K562 (cell line): ENCODE data around the gene TP63. TPM values are rescaled to one million over a fixed set of nuclear protein-coding genes. Genes with fewer than 3 reads are reported as not detected.
A peak's percentile ranks its signal among the peaks of the same experiment; 100 is the strongest.

Experiments used
- ATAC-seq: fragments of 200-7000 bp; cut with Tn5 transposase; 3 replicates; pipeline ENCODE4 v1.9.1; 2020; ENCODE audit warnings: moderate library complexity
- BruUV-seq: library from RNA; stranded (reverse); fragments of 400-500 nt; replicated peaks from 2 replicates; lab custom pipeline; 2021; lab: Mats Ljungman, UMichigan
- CTCF ChIA-PET: fragments of 300-600 bp; formaldehyde crosslinking; extraction: SDS; loops from one replicate; lab custom pipeline; 2021; ENCODE audit warnings: low intra/inter-chr PET ratio; lab: Yijun Ruan, JAX
- POLR2A ChIA-PET: fragments of 300-600, 350-650 bp; sonication (Branson Sonifier 250); formaldehyde crosslinking; extraction: SDS; loops from one replicate; lab custom pipeline; 2021; ENCODE audit warnings: antibody characterized with exemption, inconsistent platforms; lab: Yijun Ruan, JAX
- DNase-seq, 4 experiments: peaks; one replicate each; pipeline versions ENCODE4 v3.0.0 to v3.0.0-alpha.2; 2011 to 2018; ENCODE audit warnings: low spot score in 3 of 4, mixed read lengths in 3 of 4; ENCODE audit errors: extremely low read depth in 1 of 4
- FAIRE-seq: peaks from 2 replicates; lab custom pipeline; 2011; peaks lifted over from hg19 to GRCh38; lab: Jason Lieb, UNC
- H2AFZ ChIP-seq: 2 replicates; pipeline ENCODE4 v1.6.0; 2011; ENCODE audit warnings: low read depth, low read length, control low read depth, inconsistent platforms
- H3K27ac ChIP-seq: fragments of 200-600 bp; 3 replicates; pipeline ENCODE4 v1.8.0; 2011; ENCODE audit warnings: low read depth, mild to moderate bottlenecking, control low read depth, inconsistent platforms, low read length, moderate library complexity, mixed read lengths; ENCODE audit errors: extremely low read depth
- H3K27me3 ChIP-seq, 2 experiments: fragments of 300-600 bp in 1 of 2; 2 replicates in 1 of 2; 3 replicates in 1 of 2; pipeline versions ENCODE4 v1.6.0 to v1.8.0; 2011; ENCODE audit warnings: inconsistent platforms in 2 of 2, low read length in 2 of 2, mild to moderate bottlenecking in 1 of 2, mixed read lengths in 1 of 2, moderate library complexity in 1 of 2; ENCODE audit not compliant: control insufficient read depth in 2 of 2, insufficient read depth in 2 of 2
- H3K36me3 ChIP-seq: fragments of 300-600 bp; 3 replicates; pipeline ENCODE4 v1.8.0; 2011; ENCODE audit warnings: mild to moderate bottlenecking, low read length, inconsistent platforms; ENCODE audit not compliant: control insufficient read depth, insufficient read depth
- H3K4me1 ChIP-seq, 2 experiments: fragments of 200-600 bp in 1 of 2; replicated peaks in 1 of 2; 2 replicates in 1 of 2; 3 replicates in 1 of 2; pipeline versions ENCODE4 v1.5.1 to v1.8.0; 2011; ENCODE audit warnings: inconsistent platforms in 2 of 2, low read length in 2 of 2, mild to moderate bottlenecking in 1 of 2, mixed read lengths in 1 of 2, moderate library complexity in 1 of 2; ENCODE audit not compliant: control insufficient read depth in 2 of 2, insufficient read depth in 2 of 2
- H3K4me2 ChIP-seq: 2 replicates; pipeline ENCODE4 v1.6.1; 2011; ENCODE audit warnings: low read length, control low read depth, inconsistent platforms, mixed read lengths; ENCODE audit not compliant: insufficient read depth
- H3K4me3 ChIP-seq: fragments of 200-600 bp; sonication (generic), shearing (Covaris generic); 2 replicates; pipeline ENCODE4 v1.5.1; 2016; ENCODE audit warnings: control low read depth, inconsistent platforms
- H3K79me2 ChIP-seq: fragments of 200-600 bp; 3 replicates; pipeline ENCODE4 v1.8.0; 2011; ENCODE audit warnings: low read length, inconsistent platforms; ENCODE audit not compliant: control insufficient read depth, insufficient read depth
- H3K9ac ChIP-seq, 2 experiments: 2 replicates each; pipeline versions ENCODE4 v1.6.0 to v1.6.1; 2011; ENCODE audit warnings: low read depth in 2 of 2, low read length in 2 of 2, control low read depth in 1 of 2, inconsistent platforms in 1 of 2, mild to moderate bottlenecking in 1 of 2, mixed read lengths in 1 of 2; ENCODE audit not compliant: insufficient read depth in 1 of 2
- H3K9me1 ChIP-seq: one replicate; pipeline ENCODE4 v1.6.0; 2011; ENCODE audit warnings: inconsistent platforms, mild to moderate bottlenecking, low read length, moderate library complexity; ENCODE audit not compliant: control insufficient read depth, insufficient read depth
- H3K9me3 ChIP-seq: replicated peaks from 2 replicates; pipeline ENCODE4 v1.5.1; 2011; ENCODE audit warnings: low read depth, low read length, inconsistent platforms; ENCODE audit not compliant: control insufficient read depth, insufficient read depth
- H4K20me1 ChIP-seq: replicated peaks from 2 replicates; pipeline ENCODE4 v1.6.1; 2011; ENCODE audit warnings: low read length, inconsistent platforms, mixed read lengths; ENCODE audit not compliant: control insufficient read depth, insufficient read depth
- CTCF ChIP-seq, 3 experiments: IDR thresholded peaks in 2 of 3; conservative IDR thresholded peaks in 1 of 3; 2 replicates each; pipeline ENCODE4 v1.5.1; 2011 to 2012; ENCODE audit warnings: low read length in 3 of 3, mild to moderate bottlenecking in 3 of 3, control low read depth in 2 of 3, improper control_type of control experiment in 1 of 3, inconsistent platforms in 1 of 3, low read depth in 1 of 3, mixed read lengths in 1 of 3, moderate library complexity in 1 of 3; ENCODE audit not compliant: insufficient read depth in 2 of 3
- RAD21 ChIP-seq, 2 experiments: fragments of 250-450 bp in 1 of 2; fragments of 450-650 bp in 1 of 2; sonication (Bioruptor Pico) in 1 of 2; formaldehyde crosslinking in 1 of 2; IDR thresholded peaks in 1 of 2; conservative IDR thresholded peaks in 1 of 2; 2 replicates each; pipeline versions ENCODE4 v1.4.0 to v1.8.0; 2020 to 2022; ENCODE audit warnings: mild to moderate bottlenecking in 2 of 2, moderate library complexity in 1 of 2
- XRCC3 ChIP-seq: fragments of 450-650 bp; IDR thresholded peaks from 2 replicates; pipeline ENCODE4 v1.6.1; 2017; ENCODE audit warnings: mild to moderate bottlenecking, moderate library complexity
- ZNF57 ChIP-seq: fragments of 450-650 bp; formaldehyde crosslinking; IDR thresholded peaks from 2 replicates; pipeline ENCODE4 v1.4.0; 2020; ENCODE audit warnings: mild to moderate bottlenecking, moderate library complexity
- whole genome bisulfite sequencing: fragments of 100-300 bp; shearing (Covaris generic); methylation state at CpG from one replicate; pipeline ENCODE4 v1.1.6; 2016; ENCODE audit warnings: low coverage, mixed read lengths; ENCODE audit not compliant: insufficient coverage; ENCODE audit errors: missing lambda C conversion rate; 5-methylcytosine and 5-hydroxymethylcytosine counted together
- in situ Hi-C: fragments of 300-500 bp; cut with MboI; formaldehyde crosslinking; loops from 4 replicates; pipeline ENCODE4 v1.15.0; 2018; ENCODE audit warnings: inconsistent platforms, mixed read lengths
- intact Hi-C: fragments of 100-400 bp; cut with micrococcal nuclease; formaldehyde crosslinking; loops from 2 replicates; pipeline ENCODE4 v1.14.2; 2022
- polyA plus RNA-seq, 8 experiments: library from polyadenylated mRNA; depleted of rRNA in 4 of 8; stranded (reverse) in 5 of 8; unstranded in 3 of 8; fragments of >200 nt; fragmentation: Nextera tagmentation in 2 of 8; fragmentation: Illumina TruSeq in 1 of 8; extraction: Ambion mirVana in 2 of 8; extraction: Trizol in 1 of 8; gene quantifications; 2 replicates each; pipeline versions ENCODE4 v1.2.1 to v1.2.3, GENCODE V29; 2011 to 2014; ENCODE audit warnings: inconsistent platforms in 1 of 8, missing spikeins in 1 of 8
- total RNA-seq, 7 experiments: library from RNA; depleted of rRNA in 6 of 7; stranded (reverse); fragments of >200 nt in 6 of 7; fragmentation: Illumina TruSeq in 2 of 7; extraction: Trizol in 2 of 7; gene quantifications; 2 replicates each; pipeline versions ENCODE4 v1.2.1 to v1.2.3, GENCODE V29; 2011 to 2021; ENCODE audit warnings: low replicate concordance in 1 of 7

The TP63 gene
- total and polyA plus RNA-seq, 9 of the 15 experiments (the other 6 are each of a cell fraction or from before 2014, with no cell fraction given) = 0.32 to 1.4 (median 0.50) TPM

GRCh38 chr3:189652042-189652441 is 20.9 kb downstream of the TP63 start:
- no peak overlapping the region for H3K4me2 ChIP-seq
- no peaks in the 10 kb centered on the region for H3K36me3 ChIP-seq
- no peaks in the 10 kb centered on the region for H3K9me3 ChIP-seq
- in situ Hi-C loops (no loop called here), intact Hi-C loops (no loop called here)
- no peaks in the 10 kb centered on the region for H3K79me2 ChIP-seq
- 0% methylated on average over 1 of the region's 1 CpG for WGBS
- 0 out of 6 replicates have a peak, but pooled peaks of 2 of the 3 experiments have one; percentile 22 to 24 for TF ChIP-seq CTCF (IDR thresholded peaks at IDR 0.05 in 2 of 3, conservative IDR thresholded peaks at IDR 0.05 in 1 of 3; ENCODE audit: insufficient read depth in 2 of 3, low read depth in 1 of 3, low read length in 3 of 3)
- TF ChIP-seq RAD21 (CRISPR knock-in tag; conservative IDR thresholded peaks at IDR 0.05 in 1 of 2, IDR thresholded peaks at IDR 0.05 in 1 of 2) = peak in 1 of 2 experiments; percentile 33; a peak in 1 of 4 replicates
- TF ChIP-seq ZNF57 (CRISPR knock-in tag) = no peak
- TF ChIP-seq XRCC3 = no peak
- ChIA-PET CTCF (no interaction called here), POLR2A (no interaction called here)
- no peak overlapping the region for H3K27ac ChIP-seq
- no peak for FAIRE-seq
- BruUV-seq = no TSS peak
- no peak for ATAC-seq
- no peak overlapping the region for H3K9ac ChIP-seq
- no peak overlapping the region for H3K4me3 ChIP-seq
- H2AFZ ChIP-seq = no peak overlapping the region
- H4K20me1 ChIP-seq = no peaks in the 10 kb centered on the region
- H3K4me1 ChIP-seq = no peaks in the 10 kb centered on the region
- peak in 1 of 4 experiments; percentile 9 for DNase-seq
- H3K27me3 ChIP-seq = no peaks in the 10 kb centered on the region
- H3K9me1 ChIP-seq = no peaks in the 10 kb centered on the region
